Measurements from ENCODE around the gene MIXL1. TPM values are rescaled to one million over a fixed set of nuclear protein-coding genes. Genes with fewer than 3 reads are reported as not detected.

Gene MIXL1
- total RNA-seq (2022) (not detected in 2 replicates), Bru-seq, nascent RNA (not detected), BruChase-seq, experiment 1, labeled RNA remaining after a 6-hour chase (not detected), BruChase-seq, experiment 2, labeled RNA remaining after a 2-hour chase (percentile 13 among the genes with signal in this experiment)
- long read RNA-seq = 0 reads

DNA sequence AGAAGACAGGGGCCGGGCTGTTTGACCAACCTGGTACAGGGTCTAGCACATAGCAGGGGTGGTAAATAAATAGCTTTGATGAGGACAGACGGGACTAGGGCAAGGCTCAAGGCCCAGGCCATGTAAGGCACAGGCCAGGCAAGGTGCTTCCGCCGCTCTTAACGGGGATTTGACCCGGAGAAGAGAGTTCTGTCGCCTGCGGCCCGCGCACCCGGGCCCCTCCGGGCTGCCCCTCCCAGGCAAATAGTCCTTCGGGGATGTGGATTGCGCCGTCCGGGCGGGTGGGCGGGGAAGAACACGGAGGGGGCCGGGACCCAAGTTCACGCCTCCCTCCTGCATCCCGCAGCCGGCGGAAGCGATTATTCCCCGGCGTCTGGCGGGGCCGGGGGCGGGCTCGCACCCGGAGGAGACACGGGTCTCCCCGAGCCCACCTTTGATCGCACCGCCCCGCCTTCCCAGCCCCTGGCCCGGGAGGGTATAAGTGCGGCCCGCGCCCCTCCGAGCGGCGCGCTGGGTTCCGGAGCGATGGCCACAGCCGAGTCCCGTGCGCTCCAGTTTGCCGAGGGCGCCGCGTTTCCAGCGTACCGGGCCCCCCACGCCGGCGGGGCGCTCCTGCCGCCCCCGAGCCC lies at the start of gene MIXL1:
Gene MIXL1, plus strand, starts transcription at position 508 of the 629 bp plus-strand sequence. Its CDS starts 18 bp downstream, at position 526.
- Mint-ChIP-seq H3K4me3 (ENCODE audit: low read depth, unreplicated experiment) (peak within 1 kb of the TSS; percentile 71), H3K9me3 (ENCODE audit: low read depth, unreplicated experiment) (no peaks in the 10 kb centered on the region), H3K4me1 (ENCODE audit: low read depth, unreplicated experiment) (peaks cover 7% of the 10 kb centered on the region), H3K27me3 (ENCODE audit: unreplicated experiment) (peaks cover 28% of the 10 kb centered on the region), H3K27ac (ENCODE audit: unreplicated experiment) (no peak within 1 kb of the TSS), H3K36me3 (ENCODE audit: insufficient read depth, unreplicated experiment) (peaks cover 15% of the 10 kb centered on the region)
- no TSS peak for BruUV-seq (replicated peaks)
- TF ChIP-seq, protein P1, sequence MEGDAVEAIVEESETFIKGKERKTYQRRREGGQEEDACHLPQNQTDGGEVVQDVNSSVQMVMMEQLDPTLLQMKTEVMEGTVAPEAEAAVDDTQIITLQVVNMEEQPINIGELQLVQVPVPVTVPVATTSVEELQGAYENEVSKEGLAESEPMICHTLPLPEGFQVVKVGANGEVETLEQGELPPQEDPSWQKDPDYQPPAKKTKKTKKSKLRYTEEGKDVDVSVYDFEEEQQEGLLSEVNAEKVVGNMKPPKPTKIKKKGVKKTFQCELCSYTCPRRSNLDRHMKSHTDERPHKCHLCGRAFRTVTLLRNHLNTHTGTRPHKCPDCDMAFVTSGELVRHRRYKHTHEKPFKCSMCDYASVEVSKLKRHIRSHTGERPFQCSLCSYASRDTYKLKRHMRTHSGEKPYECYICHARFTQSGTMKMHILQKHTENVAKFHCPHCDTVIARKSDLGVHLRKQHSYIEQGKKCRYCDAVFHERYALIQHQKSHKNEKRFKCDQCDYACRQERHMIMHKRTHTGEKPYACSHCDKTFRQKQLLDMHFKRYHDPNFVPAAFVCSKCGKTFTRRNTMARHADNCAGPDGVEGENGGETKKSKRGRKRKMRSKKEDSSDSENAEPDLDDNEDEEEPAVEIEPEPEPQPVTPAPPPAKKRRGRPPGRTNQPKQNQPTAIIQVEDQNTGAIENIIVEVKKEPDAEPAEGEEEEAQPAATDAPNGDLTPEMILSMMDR (IDR thresholded peaks at IDR 0.05; ENCODE audit: unreplicated experiment) = no peak
- CTCF ChIA-PET = interaction anchor here (1.0 to 1.3 kb wide), 2 partner anchors 25 to 110 kb away, joined by 4 to 6 read pairs; no protein-coding TSS in a partner anchor
- intact Hi-C loops (cut with micrococcal nuclease; ENCODE audit: unreplicated experiment) = no loop called here
- peak; percentile 7 for DNase-seq

DNA sequence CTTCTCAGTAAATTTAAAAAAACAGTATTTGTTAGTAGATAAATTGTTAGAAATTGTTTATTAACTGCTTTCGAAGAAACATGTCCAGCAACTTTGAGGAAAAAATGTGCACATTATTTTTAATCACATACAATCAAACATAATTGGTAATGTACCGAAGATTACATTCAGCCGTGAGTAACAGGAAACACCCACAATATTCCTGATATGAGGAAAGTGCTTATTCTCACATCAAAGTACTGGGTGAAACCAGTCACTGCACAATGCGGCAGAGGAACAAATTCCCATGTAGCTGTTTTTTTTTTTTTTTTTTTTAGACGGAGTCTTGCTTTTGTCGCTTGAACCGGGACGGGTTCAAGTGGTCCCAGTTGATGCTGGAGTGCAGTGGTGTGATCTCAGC lies 46.6 kb upstream of the MIXL1 start:
- CTCF ChIA-PET = interaction anchor here (0.5 to 1.0 kb wide), 3 partner anchors 52 to 569 kb away, joined by 3 to 5 read pairs (median 4); no protein-coding TSS in a partner anchor

DNA sequence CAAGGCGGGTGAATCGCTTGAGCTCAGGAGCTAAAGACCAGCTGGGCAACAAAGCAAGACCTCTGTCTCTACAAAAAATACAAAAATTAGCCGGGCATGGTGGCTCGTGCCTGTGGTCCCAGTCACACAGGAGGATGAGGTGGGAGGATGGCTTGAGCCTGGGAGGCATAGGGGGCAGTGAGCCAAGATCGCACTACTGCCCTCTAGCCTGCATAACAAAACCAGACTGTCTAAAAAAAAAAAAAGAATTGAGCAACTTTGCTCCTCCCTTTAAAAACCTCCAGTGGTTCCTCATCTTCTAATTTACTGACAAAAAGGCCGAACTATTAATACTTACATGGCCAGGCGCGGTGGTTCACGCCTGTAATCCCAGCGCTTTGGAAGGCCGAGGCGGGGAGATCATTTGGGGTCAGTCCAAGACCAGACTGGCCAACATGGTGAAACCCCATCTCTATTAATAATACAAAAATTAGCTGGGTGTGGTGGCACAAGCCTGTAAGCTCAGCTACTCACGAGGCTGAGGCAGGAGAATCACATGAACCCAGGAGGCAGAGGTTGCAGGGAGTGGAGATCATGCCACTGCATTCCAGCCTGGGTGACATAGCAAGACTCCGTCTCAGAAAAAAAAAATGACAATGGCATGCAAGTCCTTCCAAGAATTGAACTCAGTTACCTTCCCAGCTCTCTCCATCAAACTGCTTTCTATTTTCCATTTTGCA lies 41.3 kb upstream of the MIXL1 start:
- Mint-ChIP-seq H3K27ac (ENCODE audit: unreplicated experiment) (peak overlapping the region; percentile 74), H3K9me3 (ENCODE audit: low read depth, unreplicated experiment) (no peaks in the 10 kb centered on the region), H3K4me3 (ENCODE audit: low read depth, unreplicated experiment) (peak overlapping the region; percentile 61), H3K36me3 (ENCODE audit: insufficient read depth, unreplicated experiment) (peaks cover 60% of the 10 kb centered on the region), H3K27me3 (ENCODE audit: unreplicated experiment) (no peaks in the 10 kb centered on the region), H3K4me1 (ENCODE audit: low read depth, unreplicated experiment) (peaks cover 29% of the 10 kb centered on the region)
- intact Hi-C loops (cut with micrococcal nuclease; ENCODE audit: unreplicated experiment) = loop anchor here (1.0 to 10.0 kb wide), 2 partner anchors 57 to 117 kb away; partner anchors contain the start of gene H3-3A
- CTCF ChIA-PET = interaction anchor here (0.7 to 1.7 kb wide), 7 partner anchors 15 to 1381 kb away, joined by 3 to 9 read pairs (median 3); partner anchors contain the start of gene ZNF678
- peak; percentile 63 for DNase-seq
- TF ChIP-seq, protein P1 (IDR thresholded peaks at IDR 0.05; ENCODE audit: unreplicated experiment) = peak; percentile 61
- BruUV-seq (replicated peaks) = no TSS peak

More for the DNA sequence above, 46.6 kb upstream of the MIXL1 start:
- no peak for DNase-seq
- H3K4me1 Mint-ChIP-seq (ENCODE audit: low read depth, unreplicated experiment) = peaks cover 16% of the 10 kb centered on the region
- intact Hi-C loops (cut with micrococcal nuclease; ENCODE audit: unreplicated experiment) = no loop called here
- H3K4me3 Mint-ChIP-seq (ENCODE audit: low read depth, unreplicated experiment) = no peak overlapping the region
- no peaks in the 10 kb centered on the region for H3K27me3 Mint-ChIP-seq (ENCODE audit: unreplicated experiment)
- no peaks in the 10 kb centered on the region for H3K9me3 Mint-ChIP-seq (ENCODE audit: low read depth, unreplicated experiment)
- H3K27ac Mint-ChIP-seq (ENCODE audit: unreplicated experiment) = no peak overlapping the region
- BruUV-seq (replicated peaks) = no TSS peak
- H3K36me3 Mint-ChIP-seq (ENCODE audit: insufficient read depth, unreplicated experiment) = peaks cover 44% of the 10 kb centered on the region
- TF ChIP-seq, protein P1 (IDR thresholded peaks at IDR 0.05; ENCODE audit: unreplicated experiment) = no peak

Measured in Calu3 (cell line).